Measurements from ENCODE around the gene PDXP.
"Not testable (repeated sequence)": the region's sequence is repeated elsewhere in the genome, so short reads cannot be mapped to it uniquely, and the experiment has no call there.

The PDXP gene

DNA sequence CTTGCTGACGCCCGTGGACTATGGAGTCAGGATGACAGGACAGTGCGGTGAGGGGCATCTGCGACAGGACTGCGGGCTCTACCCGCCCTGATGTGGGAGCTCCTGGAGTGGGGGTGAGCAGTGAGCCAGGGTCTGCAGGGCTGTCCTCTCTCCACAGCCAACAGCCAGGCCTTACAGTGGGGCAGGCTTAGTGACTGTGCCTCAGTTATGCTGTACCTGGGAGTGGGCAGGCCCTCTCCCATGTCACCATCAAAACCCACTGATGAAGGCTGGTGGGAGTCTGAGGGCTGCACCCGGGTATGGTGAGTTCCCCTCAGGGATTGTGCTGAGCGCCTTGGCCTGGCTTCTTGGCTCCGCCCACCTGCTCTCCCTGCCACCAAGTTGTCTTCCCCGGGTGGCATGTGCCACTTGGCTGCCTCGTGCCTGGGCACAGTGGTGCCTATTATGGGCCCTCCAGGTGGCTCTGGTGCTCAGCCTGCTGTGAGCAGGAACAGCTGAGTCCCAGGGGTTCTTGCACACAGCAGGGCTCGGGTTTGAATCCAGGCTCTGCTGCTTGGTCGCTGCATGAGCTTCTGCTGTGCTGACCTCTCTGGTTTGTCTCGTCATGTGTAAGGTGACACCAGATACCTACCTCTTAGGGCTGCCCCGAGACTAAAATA, 34.2 kb downstream of the PDXP start:
- TF ChIP-seq PPARA (CRISPR knock-in tag; IDR thresholded peaks at IDR 0.05; ENCODE audit: borderline replicate concordance), result no peak
- TF ChIP-seq, protein P1, sequence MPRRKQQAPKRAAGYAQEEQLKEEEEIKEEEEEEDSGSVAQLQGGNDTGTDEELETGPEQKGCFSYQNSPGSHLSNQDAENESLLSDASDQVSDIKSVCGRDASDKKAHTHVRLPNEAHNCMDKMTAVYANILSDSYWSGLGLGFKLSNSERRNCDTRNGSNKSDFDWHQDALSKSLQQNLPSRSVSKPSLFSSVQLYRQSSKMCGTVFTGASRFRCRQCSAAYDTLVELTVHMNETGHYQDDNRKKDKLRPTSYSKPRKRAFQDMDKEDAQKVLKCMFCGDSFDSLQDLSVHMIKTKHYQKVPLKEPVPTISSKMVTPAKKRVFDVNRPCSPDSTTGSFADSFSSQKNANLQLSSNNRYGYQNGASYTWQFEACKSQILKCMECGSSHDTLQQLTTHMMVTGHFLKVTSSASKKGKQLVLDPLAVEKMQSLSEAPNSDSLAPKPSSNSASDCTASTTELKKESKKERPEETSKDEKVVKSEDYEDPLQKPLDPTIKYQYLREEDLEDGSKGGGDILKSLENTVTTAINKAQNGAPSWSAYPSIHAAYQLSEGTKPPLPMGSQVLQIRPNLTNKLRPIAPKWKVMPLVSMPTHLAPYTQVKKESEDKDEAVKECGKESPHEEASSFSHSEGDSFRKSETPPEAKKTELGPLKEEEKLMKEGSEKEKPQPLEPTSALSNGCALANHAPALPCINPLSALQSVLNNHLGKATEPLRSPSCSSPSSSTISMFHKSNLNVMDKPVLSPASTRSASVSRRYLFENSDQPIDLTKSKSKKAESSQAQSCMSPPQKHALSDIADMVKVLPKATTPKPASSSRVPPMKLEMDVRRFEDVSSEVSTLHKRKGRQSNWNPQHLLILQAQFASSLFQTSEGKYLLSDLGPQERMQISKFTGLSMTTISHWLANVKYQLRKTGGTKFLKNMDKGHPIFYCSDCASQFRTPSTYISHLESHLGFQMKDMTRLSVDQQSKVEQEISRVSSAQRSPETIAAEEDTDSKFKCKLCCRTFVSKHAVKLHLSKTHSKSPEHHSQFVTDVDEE (CRISPR knock-in tag; IDR thresholded peaks at IDR 0.05), result no peak
- no peak for TF ChIP-seq BACH2 (CRISPR knock-in tag; IDR thresholded peaks at IDR 0.05; ENCODE audit: borderline replicate concordance)
- TF ChIP-seq TOX (CRISPR knock-in tag; IDR thresholded peaks at IDR 0.05; ENCODE audit: borderline replicate concordance), result no peak

DNA sequence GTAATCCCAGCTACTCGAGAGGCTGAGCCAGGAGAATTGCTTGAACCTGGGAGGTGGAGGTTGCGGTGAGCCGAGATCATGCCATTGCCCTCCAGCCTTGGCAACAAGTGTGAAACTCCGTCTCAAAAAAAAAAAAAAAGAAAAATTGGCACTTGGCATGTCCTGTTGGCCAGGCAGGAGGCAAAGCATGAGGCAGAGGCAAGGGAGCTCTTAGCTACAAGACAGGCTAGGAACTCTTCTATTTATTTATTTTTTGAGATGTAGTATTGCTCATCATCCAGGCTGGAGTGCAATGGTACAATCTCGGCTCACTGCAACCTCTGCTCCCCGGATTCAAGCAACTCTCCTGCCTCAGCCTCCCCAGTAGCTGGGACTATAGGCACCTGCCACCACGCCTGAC, 35.6 kb downstream of the PDXP start:
- ATAC-seq, result not testable (repeated sequence)

More for the DNA sequence above, 34.2 kb downstream of the PDXP start:
- no peak for ATAC-seq

DNA sequence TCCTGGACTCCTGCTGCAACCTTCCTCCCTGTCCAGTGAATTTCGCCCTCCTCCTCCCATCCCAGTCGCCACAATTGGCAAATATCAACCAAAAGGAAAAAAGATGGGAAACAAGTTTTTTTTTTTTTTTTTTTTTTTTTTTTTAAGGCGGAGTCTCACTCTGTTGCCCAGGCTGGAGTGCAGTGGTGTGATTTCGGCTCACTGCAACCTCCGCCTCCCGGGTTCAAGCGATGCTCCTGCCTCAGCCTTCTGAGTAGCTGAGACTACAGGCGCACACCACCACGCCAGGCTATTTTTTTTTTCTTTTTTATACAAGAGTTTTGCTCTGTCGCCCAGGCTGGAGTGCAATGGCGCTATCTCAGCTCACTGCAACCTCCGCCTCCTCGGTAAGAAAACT, 37.7 kb downstream of the PDXP start:
- ATAC-seq, result not testable (repeated sequence)

DNA sequence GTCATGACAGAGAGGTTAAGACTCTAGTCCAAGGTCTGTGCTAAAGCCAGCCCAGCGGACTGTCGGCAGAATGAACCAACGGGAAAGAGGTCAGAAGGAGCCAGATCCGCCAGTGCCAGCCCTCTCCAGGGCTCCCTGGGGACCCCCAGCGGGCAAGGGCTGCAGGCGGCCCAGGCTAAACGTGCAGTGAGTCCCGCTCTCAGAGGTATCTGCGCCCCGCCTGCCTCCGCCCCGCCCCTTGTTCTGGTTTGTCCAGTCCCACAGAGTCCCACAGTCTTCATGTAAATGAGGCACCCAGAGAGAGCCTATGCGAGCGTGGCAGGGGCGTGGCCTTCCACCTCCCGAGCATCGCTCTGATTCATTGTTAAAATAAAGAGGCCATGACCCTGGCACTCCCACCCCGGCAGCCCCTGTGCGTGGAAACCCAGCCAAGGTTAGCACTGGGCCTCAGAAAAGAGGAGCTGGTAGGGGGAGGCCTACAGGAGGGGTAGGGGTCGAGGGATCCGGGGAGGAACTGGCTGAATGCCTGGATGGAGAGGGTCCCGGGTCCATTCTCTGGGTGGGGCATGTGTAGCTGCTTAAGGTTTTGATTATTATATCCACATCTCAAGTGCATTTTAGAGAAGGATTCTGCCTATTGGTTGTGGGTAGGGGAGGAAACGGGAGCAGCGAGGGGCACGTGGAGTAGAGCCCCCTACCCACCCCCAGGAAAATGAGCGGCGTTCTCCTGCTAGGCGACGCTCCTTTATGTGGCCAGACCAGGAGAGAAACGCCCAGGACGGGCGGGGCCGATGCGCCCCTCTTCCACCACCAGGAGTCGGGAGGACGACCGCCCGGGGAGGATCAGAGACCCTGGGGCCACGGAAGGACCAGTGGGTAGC, 38.4 kb downstream of the PDXP start, which contains the start of gene TRIOBP:
TSS of gene TRIOBP (plus strand) at position 392 of the 881 bp plus-strand sequence. CDS start 4,318 bp downstream, outside the sequence.
- peak; percentile 100 for ATAC-seq

DNA sequence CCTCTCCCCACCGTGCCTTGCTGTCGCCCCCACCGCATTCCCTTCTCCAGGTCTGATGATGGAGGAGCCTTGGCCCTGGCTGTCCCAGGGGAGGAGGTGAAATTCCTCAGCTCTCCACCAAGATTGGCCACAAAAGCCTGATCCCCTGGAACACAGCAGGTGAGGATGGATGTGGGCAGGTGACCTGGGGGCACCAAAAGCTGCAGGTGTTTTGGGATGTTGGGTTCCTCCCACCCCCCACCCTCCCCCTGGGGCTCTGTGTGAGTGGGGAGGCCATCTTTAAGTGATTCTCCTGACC, 39.0 kb downstream of the PDXP start:
- ATAC-seq, result no peak
- TF ChIP-seq ARNTL (CRISPR knock-in tag; IDR thresholded peaks at IDR 0.05; ENCODE audit: borderline replicate concordance, low read depth), result no peak
- 0 out of 2 replicates have a peak, but pooled peaks have one; percentile 23 for TF ChIP-seq ZNF70 (CRISPR knock-in tag; IDR thresholded peaks at IDR 0.05)

More for the DNA sequence above, 38.4 kb downstream of the PDXP start, which contains the start of gene TRIOBP:
- TF ChIP-seq ZNF565 (CRISPR knock-in tag; conservative IDR thresholded peaks at IDR 0.05; ENCODE audit: low read depth), result no peak
- TF ChIP-seq, protein P2, sequence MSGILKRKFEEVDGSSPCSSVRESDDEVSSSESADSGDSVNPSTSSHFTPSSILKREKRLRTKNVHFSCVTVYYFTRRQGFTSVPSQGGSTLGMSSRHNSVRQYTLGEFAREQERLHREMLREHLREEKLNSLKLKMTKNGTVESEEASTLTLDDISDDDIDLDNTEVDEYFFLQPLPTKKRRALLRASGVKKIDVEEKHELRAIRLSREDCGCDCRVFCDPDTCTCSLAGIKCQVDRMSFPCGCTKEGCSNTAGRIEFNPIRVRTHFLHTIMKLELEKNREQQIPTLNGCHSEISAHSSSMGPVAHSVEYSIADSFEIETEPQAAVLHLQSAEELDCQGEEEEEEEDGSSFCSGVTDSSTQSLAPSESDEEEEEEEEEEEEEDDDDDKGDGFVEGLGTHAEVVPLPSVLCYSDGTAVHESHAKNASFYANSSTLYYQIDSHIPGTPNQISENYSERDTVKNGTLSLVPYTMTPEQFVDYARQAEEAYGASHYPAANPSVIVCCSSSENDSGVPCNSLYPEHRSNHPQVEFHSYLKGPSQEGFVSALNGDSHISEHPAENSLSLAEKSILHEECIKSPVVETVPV (CRISPR knock-in tag; IDR thresholded peaks at IDR 0.05), result 0 out of 2 replicates have a peak, but pooled peaks have one; percentile 27
- no peak for TF ChIP-seq TCF4 (CRISPR knock-in tag; IDR thresholded peaks at IDR 0.05; ENCODE audit: borderline replicate concordance)

DNA sequence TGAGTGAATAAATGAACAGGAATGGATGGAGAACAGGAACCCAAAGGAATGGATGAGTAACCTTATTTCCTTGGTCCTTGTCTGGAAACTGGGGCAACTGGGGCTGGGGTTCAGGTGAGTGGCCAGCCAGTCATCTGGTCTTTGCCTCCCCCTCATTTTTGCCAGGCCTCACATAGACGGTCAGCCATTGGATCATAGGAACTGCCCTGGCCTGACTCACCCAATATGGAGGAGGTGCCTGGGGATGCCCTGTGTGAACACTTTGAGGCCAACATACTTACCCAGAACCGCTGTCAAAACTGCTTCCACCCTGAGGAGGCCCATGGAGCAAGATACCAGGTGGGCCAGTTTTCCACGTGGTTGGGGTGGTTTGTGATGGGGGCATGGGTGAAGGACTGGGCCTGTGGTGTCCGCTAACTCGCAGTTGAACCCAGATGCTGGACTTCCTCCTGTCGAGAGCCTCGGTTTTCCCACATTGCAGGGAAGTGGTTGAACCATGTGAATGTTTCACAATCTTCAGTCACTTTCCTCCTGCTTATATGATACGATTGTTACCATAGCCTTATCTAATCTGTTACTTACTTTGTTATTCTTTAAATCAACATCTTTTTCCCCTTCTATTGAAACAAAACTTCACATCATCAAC, 42.7 kb downstream of the PDXP start:
- no peak for ATAC-seq
- TF ChIP-seq ARNTL (CRISPR knock-in tag; IDR thresholded peaks at IDR 0.05; ENCODE audit: borderline replicate concordance, low read depth) (no peak), PPARA (CRISPR knock-in tag; IDR thresholded peaks at IDR 0.05; ENCODE audit: borderline replicate concordance) (no peak), ISL1 (CRISPR knock-in tag; IDR thresholded peaks at IDR 0.05) (no peak), BACH2 (CRISPR knock-in tag; IDR thresholded peaks at IDR 0.05; ENCODE audit: borderline replicate concordance) (no peak), CSDC2 (CRISPR knock-in tag; IDR thresholded peaks at IDR 0.05) (no peak), ZC3H10 (CRISPR knock-in tag; IDR thresholded peaks at IDR 0.05) (no peak), ZNF70 (CRISPR knock-in tag; IDR thresholded peaks at IDR 0.05) (no peak), ZFP30 (CRISPR knock-in tag; IDR thresholded peaks at IDR 0.05) (no peak), TOX (CRISPR knock-in tag; IDR thresholded peaks at IDR 0.05; ENCODE audit: borderline replicate concordance) (no peak), TCF4 (CRISPR knock-in tag; IDR thresholded peaks at IDR 0.05; ENCODE audit: borderline replicate concordance) (no peak), ZNF565 (CRISPR knock-in tag; conservative IDR thresholded peaks at IDR 0.05; ENCODE audit: low read depth) (no peak)
- TF ChIP-seq, protein P2 (CRISPR knock-in tag; IDR thresholded peaks at IDR 0.05), result no peak
- TF ChIP-seq, protein P3, sequence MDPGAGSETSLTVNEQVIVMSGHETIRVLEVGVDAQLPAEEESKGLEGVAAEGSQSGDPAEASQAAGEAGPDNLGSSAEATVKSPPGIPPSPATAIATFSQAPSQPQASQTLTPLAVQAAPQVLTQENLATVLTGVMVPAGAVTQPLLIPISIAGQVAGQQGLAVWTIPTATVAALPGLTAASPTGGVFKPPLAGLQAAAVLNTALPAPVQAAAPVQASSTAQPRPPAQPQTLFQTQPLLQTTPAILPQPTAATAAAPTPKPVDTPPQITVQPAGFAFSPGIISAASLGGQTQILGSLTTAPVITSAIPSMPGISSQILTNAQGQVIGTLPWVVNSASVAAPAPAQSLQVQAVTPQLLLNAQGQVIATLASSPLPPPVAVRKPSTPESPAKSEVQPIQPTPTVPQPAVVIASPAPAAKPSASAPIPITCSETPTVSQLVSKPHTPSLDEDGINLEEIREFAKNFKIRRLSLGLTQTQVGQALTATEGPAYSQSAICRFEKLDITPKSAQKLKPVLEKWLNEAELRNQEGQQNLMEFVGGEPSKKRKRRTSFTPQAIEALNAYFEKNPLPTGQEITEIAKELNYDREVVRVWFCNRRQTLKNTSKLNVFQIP (CRISPR knock-in tag; IDR thresholded peaks at IDR 0.05; ENCODE audit: borderline replicate concordance, low read depth), result no peak
- TF ChIP-seq, protein P4, sequence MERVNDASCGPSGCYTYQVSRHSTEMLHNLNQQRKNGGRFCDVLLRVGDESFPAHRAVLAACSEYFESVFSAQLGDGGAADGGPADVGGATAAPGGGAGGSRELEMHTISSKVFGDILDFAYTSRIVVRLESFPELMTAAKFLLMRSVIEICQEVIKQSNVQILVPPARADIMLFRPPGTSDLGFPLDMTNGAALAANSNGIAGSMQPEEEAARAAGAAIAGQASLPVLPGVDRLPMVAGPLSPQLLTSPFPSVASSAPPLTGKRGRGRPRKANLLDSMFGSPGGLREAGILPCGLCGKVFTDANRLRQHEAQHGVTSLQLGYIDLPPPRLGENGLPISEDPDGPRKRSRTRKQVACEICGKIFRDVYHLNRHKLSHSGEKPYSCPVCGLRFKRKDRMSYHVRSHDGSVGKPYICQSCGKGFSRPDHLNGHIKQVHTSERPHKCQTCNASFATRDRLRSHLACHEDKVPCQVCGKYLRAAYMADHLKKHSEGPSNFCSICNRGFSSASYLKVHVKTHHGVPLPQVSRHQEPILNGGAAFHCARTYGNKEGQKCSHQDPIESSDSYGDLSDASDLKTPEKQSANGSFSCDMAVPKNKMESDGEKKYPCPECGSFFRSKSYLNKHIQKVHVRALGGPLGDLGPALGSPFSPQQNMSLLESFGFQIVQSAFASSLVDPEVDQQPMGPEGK (CRISPR knock-in tag; IDR thresholded peaks at IDR 0.05; ENCODE audit: borderline replicate concordance), result no peak
- TF ChIP-seq, protein P5, sequence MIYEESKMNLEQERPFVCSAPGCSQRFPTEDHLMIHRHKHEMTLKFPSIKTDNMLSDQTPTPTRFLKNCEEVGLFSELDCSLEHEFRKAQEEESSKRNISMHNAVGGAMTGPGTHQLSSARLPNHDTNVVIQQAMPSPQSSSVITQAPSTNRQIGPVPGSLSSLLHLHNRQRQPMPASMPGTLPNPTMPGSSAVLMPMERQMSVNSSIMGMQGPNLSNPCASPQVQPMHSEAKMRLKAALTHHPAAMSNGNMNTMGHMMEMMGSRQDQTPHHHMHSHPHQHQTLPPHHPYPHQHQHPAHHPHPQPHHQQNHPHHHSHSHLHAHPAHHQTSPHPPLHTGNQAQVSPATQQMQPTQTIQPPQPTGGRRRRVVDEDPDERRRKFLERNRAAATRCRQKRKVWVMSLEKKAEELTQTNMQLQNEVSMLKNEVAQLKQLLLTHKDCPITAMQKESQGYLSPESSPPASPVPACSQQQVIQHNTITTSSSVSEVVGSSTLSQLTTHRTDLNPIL (CRISPR knock-in tag; IDR thresholded peaks at IDR 0.05; ENCODE audit: low read depth), result no peak
